Ecto neural progenitor cell (in vitro differentiated cells): ENCODE data around the gene TUBB4B.
"Not testable (repeated sequence)": the region's sequence is repeated elsewhere in the genome, so short reads cannot be mapped to it uniquely, and the experiment has no call there.

Experiments used
- DNase-seq: peaks from one replicate; pipeline ENCODE4 v3.0.0-alpha.2; 2018; ENCODE audit warnings: low spot score

The TUBB4B gene

DNA sequence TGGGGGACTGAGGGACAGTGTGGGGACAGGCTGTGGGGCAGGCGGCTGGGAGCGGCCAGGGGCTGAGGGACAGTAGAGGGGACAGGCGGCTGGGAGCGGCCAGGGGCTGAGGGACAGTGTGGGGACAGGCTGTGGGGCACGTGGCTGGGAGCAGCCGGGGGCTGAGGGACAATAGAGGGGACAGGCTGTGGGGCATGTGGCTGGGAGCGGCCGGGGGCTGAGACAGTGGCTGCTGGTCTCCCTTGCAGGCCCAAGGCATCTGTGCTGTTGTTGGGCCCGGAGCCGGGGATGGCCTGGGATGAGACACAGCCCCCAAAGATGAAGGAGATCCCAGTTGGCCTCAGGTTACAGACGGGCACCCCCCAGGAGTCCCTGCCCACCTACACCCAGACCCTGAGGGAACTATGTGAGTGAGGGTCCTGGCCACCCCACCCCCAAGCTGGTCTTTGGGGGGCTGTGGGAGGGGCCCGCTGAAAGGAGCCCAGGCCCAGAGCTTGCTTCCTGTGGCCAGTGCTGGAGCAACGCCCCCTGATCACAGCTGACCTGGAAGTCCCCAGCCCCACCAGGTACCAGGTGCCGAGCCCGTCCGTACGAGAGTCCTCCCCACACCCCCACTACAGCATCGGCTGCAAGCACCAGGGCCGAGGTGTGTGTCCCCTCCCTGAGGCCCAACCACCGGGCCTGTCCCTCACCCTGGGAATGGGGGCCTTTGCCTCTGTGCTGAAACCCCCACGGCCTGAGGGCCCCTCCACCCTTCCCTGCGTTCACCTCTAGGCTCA, 10.6 kb downstream of the TUBB4B start:
- DNase-seq = no peak

DNA sequence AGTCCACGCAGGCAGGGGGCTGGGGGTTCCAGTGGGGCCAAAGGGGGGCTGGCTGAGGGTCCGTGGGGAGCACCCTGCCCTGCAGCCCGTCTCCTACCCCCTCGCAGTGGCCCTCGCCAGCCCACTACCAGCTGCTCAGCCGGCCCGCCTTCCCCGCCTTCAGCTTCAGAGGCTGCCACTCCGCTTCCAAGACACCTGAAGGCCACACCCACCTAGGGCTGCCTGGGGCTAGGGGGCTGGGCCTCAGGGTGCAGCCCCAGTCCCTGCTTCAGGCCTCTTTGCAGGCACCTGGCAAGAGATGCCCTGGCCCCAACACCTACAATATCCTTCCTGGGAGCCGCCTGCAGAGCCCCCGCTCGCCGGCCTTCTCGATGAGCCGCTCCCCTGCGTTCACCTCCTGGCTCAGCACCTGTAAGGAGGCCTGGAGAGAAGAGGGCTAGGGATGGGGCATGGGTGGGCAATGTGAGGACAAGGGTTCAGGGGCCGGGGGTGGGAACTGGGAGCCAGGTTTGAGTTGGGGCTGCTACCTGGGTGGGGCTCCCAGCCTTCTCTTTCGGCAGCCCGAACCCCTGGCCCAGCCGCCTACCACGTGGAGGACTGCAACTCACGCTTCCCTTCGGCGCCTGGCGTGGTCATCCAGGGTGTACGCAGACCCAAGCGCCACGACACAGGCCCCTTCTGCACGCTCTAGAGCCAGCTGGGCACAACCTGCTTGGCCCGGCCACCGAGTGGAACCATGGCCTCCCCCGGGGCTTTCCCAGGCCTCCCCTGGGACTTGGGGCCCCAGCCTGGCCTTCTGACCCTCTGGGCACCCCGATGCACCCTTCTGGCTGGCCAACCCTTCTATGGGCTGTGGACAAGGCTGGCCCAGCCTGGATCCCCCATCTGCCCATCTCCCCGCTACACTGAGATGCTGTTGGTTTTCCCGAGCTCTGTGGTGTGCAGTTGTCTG, 11.7 kb downstream of the TUBB4B start:
- DNase-seq = no peak

DNA sequence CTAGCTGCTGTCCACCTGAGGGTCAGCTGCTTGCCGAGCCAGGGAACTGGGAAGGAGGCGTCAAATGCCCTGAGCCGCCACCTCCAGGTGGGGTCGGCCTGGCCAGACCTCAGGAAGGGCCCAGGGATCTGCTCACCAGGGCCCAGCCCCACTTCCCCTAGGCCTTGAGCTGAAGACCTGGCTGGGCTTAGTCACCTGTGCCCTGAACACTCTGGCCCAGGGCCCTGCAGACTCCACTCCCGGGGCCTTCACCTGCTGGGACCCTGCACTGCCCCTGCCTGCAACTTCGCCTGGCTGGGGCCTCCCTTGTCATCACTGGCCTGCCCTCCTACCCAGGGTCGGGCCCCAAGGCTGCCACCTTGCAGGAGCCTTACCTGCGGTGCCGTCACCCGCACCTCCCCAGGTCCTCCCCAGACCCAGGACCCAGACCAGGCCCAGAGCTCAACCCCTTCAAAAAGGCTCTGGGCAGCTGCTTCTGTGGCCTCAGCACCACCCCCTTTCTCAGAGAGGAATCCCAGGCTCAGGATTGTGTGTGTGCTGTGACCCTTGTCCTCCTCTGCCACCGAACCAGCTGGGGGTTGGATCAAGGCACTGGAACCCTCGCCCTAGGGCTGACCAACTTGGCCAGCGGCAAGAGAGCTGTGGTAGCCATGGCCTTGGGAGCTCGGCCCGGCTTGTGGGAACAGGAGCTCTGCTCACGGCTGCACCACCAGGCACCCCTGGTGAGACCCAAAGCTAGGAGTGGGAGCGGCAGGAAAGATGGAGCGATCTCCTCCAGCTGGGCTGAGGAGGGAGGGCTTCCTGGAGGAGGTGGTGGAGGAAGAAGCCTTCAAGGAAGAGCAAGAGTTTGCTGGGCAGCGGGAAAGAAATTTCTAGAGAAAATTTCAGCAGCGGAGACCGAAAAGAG, 12.9 kb downstream of the TUBB4B start:
- DNase-seq = peak; percentile 71

DNA sequence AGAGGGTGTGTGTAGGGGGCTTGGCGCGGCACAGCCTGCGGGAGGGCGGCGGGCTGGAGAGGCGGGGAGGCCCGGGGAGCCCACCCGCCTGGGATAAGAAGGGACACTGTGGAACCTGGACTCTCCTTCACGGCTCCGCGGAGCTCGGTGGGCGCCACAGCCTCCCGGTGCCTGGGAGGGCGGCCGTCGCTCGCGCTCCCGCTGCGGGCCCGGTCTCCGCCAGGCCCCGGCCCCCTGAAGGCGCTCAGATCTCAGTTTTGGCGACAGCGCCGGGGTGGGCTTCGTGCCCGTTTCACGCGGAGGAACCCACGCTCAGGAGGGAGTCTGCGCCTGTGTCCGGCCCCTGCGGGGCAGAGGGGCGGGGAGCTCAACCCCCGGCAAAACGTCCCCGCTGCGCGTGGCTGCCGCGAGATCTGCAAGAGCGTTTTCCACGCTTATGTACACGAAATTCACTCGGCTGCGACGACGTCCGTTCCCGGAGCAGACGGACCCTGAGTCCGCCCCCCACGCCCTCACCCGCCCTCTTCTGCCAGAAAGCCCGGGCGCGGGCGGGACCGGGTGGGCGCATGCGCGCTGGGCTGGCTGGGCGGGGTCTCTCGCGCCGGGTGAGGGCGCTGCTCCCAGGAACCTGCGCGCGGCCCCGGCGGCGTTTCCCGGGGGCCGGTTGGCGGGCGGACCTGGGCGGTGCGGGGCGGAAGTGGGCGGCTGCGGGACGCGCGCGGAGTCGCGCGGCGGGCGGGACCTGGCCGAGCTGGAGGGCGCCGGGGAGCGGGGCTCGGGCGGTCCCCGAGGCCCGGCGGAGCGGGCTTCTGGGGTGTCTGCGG, 13.7 kb downstream of the TUBB4B start, which contains the start of gene NELFB:
NELFB (plus strand) TSS at position 704 of the 824 bp plus-strand sequence.
- peak; percentile 97 for DNase-seq

DNA sequence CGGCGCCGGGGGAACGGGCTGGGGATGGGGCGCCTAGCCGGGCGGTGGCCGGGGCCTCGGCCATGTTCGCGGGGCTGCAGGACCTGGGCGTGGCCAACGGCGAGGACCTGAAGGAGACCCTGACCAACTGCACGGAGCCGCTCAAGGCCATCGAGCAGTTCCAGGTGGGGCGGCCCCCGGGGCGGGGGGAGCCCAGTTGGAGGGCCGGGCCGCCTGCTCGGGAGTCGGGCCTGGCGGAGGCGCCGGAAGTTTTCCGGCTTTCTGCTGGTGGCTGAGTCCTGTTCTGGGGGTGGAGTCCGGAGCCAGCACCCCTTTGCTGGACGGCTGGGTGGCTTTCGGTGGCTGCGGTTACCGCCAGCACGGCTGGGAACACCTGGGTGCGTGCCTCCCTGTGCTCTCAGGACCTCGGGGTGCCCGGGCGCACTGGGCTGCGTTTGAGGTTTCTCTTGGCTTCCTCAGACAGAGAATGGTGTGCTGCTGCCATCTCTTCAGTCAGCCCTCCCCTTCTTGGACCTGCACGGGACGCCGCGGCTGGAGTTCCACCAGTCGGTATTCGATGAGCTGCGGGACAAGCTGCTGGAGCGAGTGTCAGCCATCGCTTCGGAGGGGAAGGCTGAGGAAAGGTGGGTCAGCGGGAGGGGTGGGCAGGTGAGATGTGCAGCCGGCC, 14.5 kb downstream of the TUBB4B start:
- DNase-seq = no peak

DNA sequence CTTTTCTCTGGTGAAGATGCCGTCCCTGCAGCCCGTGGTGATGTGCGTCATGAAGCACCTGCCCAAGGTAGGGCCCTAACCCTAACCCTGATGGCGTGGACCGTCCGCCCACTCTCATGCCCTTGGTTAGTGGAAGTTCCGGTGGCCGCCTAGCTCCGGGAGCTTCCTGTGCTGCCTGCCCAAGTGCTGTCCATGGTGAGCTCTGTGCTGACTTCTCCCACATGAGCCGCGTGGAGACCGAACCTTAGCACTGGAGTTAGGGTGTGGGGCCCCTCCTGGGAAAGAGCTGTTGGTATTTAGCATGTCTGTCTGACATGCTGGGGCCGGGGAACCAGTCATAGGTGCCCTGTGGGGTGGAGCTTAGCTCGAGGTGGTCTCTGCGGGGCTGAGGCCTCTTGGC, 15.3 kb downstream of the TUBB4B start:
- no peak for DNase-seq

DNA sequence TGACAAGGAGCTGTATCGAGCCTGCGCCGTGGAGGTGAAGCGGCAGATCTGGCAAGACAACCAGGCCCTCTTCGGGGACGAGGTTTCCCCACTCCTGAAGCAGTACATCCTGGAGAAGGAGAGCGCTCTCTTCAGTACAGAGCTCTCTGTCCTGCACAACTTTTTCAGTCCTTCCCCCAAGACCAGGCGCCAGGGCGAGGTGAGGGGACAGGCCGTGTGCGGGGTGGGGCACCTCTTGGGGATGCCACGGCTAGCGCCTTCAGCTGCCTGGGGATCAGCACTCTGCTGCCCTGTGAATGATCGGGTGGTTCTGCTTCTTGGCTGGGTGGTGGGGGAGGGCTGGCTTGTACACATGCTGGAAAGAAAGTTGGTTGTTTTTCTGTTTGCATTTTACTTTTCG, 15.8 kb downstream of the TUBB4B start:
- DNase-seq = no peak

DNA sequence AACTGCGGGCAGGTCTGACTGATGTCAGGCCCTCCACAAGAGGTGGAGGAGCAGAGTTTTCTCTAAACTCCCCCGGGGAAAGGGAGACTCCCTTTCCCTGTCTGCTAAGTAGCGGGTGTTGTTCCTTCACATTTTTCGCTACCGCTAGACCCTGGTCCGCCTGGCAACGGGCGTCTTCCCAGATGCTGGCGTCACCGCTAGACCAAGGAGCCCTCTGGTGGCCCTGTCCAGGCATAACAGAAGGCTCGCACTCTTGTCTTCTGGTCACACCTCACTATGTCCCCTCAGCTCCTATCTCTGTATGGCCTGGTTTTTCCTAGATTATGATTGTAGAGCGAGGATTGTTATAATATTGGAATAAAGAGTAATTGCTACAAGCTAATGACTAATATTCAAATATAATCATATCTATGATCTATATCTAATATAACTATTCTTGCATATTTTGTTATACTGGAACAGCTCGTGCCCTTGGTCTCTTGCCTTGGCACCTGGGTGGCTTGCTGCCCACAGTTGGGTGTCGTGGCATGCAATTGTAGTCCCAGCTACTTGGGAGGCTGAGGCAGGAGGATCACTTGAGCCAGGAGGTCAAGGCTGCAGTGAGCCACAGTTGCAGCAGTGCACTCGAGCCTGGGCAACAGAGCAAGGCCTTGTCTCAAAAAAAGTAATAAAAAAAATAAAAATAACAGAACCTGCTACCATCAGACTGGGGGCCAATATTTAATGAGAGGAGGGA, 21.3 kb downstream of the TUBB4B start:
- DNase-seq = not testable (repeated sequence)

DNA sequence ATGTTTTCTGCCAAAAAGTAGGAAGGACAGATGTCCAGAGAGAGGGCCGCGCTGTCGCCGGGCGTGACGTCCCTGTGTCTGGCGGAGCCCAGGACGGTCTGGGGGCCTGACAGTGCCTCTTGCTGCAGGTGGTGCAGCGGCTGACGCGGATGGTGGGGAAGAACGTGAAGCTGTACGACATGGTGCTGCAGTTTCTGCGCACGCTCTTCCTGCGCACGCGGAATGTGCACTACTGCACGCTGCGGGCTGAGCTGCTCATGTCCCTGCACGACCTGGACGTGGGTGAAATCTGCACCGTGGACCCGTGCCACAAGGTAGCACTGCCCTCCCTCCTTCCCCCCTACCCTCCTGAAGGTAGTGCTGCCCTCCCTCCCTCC, 21.8 kb downstream of the TUBB4B start:
- no peak for DNase-seq

DNA sequence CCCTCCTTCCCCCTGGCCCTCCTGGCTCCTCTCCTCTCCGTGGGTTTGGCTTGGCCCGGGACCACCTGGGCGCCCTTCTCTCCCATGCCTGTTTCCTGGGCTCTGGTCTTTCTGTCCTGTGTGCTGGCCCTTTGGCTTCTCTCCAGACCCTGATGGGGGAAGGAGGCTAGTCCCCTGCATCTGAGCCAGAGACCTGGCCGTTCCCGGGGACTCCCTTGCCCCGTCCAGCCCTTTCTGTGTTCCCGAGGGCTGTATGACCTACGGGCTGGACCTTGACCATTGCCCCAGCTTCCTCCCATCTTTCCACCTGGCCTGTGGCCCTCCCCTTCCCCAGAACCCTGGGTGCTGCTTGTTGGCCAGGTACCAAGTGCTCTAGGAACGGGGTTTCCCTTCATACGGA, 22.4 kb downstream of the TUBB4B start:
- no peak for DNase-seq

DNA sequence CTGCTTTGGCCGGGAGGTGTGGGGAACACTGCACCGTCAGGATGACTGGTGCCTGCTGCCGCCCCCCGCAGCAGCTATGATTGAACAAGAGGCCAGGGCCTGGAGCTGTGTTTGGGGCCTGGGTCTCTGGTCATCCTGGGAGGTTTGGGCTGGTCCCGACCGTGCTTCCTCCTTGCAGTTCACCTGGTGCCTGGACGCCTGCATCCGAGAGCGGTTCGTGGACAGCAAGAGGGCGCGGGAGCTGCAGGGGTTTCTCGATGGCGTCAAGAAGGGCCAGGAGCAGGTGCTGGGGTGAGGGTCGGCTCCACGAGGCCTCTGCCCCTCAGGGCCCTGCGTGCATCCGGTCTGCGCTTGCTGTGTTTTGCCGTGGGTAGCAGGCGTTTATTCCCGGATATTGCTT, 23.0 kb downstream of the TUBB4B start:
- DNase-seq = no peak

DNA sequence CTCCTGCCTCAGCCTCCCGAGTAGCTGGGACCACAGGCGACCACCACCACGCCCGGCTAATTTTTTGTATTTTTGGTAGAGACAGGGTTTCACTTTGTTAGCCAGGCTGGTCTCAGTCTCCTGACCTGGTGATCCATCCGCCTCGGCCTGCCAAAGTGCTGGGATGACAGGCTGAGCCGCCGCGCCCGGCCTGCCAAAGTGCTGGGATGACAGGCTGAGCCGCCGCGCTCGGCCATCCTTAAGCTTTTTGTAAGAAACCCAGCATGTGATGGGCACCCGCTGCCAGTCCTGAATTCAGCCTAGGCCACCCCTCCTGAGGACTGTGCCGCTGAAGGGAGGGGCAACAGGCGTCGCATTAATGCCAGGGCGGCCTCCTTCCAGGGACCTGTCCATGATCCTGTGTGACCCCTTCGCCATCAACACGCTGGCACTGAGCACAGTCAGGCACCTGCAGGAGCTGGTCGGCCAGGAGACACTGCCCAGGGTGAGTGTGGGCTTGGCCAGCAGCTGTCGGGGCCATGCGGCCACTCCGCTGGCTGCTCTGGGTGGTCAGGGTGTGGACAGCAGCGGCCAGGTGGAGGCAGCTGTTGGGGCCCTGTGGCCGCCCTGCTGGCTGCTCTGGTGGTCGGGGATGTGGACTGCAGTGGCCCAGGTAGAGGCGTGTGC, 24.5 kb downstream of the TUBB4B start:
- DNase-seq = no peak

DNA sequence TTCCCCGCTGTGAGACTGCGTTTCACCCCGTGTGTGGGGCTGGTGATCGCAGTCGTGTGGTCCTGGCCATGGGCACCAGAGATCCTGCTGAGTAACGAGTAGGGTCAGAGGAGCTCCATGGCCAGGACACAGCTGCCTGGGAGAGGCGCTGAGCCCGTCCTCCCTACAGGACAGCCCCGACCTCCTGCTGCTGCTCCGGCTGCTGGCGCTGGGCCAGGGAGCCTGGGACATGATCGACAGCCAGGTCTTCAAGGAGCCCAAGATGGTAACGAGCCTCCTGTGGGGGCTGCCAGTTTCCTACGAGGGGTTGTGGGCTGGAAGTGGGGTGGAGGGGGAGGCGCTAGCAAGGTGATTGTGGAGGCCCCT, 25.1 kb downstream of the TUBB4B start:
- DNase-seq = no peak

DNA sequence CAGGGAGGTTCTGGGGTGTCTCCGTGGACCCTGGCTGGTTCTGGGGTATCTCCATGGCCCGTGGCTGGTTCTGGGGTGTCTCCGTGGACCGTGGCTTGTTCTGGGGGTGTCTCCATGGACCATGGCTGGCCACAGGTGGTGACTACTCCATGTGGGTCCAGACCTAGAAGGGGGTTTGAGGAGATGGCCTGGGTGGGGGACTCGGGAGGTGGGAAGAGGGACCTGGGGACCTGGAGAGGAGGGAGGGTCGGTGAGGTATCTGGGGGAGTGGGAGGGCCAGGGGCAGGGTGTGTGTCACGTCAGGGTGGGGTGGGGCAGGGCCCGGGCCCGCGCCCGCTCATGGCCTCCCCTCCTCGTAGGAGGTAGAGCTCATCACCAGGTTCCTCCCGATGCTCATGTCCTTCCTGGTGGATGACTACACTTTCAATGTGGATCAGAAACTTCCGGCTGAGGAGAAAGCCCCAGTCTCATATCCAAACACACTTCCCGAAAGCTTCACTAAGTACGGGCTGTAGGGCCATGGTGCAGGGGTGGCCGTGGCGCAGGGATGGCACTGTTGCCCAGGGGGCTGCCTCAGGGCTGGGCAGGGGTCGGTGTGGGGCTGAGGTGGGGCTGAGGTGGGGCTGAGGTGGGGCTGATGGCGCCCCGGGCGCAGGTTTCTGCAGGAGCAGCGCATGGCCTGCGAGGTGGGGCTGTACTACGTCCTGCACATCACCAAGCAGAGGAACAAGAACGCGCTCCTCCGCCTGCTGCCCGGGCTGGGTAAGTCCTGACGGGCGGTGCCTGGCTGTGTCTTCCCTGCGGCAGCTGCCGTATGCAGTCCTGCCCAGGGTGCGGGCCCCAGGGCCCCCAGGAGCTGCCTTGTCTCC, 25.7 kb downstream of the TUBB4B start:
- DNase-seq = no peak

DNA sequence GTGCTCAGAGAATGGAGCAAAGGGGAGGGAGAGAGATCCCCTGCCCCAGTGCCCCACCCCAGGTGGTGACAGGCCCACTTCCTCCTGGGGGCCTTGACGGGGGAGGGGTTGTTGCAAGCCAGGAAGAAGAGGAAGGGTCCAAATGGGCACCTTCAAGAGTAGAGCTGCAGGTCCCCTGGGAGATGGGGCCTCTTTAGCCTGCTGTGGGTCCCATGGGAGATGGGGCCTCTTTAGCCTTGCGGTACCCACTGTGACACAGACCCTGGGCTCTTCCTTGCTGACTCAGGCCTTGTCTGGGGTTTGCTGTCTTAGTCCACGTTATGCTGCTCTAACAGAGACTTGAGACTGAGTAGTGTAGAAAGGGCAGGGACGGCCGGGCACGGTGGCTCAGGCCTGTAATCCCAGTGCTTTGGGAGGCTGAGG, 26.9 kb downstream of the TUBB4B start:
- no peak for DNase-seq

DNA sequence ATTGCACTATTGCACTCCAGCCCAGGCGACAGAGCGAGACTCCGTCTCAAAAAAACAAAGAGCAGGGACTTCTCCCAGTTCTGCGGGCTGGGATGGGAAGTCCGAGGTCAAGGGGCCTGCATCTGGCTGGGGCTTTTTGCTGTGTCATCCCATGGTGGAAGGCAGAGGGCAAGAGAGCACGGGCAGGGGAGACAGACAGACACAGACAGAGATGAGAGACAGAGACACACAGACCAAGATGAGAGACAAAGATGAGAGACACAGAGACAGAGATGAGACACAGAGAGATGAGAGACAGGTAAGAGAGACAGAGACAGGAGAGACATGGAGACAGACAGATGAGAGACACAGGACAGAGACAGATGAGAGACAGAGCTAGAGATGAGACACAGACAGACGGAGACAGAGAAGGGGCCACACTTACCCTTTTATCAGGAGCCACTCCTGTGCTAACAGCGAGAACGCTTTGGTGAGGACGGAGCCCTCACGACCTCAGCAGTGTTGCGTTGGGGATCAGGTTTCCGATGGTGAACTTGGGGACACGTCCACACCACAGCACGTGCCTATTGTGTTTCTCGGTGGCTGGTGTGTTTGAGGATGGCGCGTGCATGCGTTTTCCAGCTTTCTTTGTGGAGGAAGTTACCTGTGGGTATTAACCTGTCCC, 27.6 kb downstream of the TUBB4B start:
- DNase-seq = no peak

DNA sequence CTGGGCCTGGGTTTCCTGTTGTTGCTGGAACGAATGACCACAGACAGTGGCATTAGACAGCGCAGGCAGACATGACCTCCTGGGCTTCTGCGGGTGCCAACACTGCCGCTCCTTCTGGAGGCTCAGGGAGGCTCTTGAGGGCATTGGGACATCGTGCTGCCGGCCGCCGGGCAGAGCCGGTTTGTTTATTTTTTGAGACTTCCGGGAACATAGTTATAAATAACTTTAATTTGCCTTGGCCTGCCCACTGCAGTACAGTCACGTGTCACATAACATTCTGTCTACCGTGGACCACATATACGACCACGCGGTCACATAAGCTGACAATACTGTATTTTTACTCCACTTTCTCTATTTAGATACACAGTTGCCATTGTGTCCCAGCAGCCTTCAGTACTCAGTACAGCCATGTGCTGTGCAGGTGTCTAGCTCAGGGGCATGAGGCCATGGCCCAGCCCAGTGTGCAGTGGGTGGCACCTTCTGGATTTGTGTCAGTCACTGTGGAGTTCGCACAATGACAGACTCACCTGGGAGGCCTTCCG, 28.2 kb downstream of the TUBB4B start:
- no peak for DNase-seq
